Activated CD8-positive, alpha-beta memory T cell treated with anti-CD3 and anti-CD28 coated beads, Interleukin-2, amount 50 U/mL, for 24 hours (primary cell): ENCODE data around the gene KCP.

ENCODE experiments used
- DNase-seq: peaks from one replicate; pipeline ENCODE4 v3.0.0-alpha.2; 2020; ENCODE audit errors: extremely low read depth

KCP gene

GRCh38 chr7:128858380-128859231, 51.9 kb downstream of the KCP start:
- DNase-seq: no peak

DNA sequence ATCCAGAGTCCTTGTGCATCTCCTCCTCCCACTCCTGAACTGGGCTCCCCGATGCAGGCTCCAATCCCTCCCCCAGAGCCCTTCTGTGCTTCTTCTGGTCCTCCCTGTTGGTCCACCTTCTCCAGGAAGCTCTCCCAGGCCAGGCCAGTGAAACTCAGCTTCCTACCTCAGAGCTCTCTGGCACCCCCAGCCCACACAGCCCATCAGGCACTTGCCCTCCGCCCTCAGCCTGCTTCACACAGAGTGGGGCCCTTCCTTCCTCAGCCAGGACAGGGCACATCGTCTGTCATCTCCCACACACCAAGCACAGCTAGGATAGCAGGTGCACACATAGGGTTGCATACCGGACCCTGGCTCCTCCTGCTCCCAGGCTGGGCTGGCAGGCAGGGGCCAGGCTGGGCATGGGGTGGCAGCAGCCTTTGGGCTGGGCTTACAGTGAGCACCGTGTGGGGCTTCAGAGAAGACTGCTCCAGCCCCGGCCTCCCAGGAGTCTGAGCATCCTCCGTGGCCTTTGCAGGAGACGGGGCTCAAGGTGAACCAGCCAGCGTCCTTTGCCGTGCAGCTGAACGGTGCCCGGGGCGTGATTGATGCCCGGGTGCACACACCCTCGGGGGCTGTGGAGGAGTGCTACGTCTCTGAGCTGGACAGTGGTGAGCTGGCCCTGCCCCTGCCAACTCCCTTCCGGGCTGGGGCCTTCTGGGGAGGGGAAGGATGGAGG, 54.3 kb downstream of the KCP start:
- no peak for DNase-seq

GRCh38 chr7:128855559-128855958, 55.0 kb downstream of the KCP start:
- DNase-seq: no peak

GRCh38 chr7:128854396-128854795, 56.1 kb downstream of the KCP start:
- no peak for DNase-seq

- DNase-seq: no peak
Measured at GRCh38 chr7:128853799-128854198, 56.7 kb downstream of the KCP start.

GRCh38 chr7:128852537-128853254, 57.8 kb downstream of the KCP start:
- DNase-seq: no peak

- DNase-seq: no peak
Measured at GRCh38 chr7:128849804-128850490, 60.6 kb downstream of the KCP start.

DNA sequence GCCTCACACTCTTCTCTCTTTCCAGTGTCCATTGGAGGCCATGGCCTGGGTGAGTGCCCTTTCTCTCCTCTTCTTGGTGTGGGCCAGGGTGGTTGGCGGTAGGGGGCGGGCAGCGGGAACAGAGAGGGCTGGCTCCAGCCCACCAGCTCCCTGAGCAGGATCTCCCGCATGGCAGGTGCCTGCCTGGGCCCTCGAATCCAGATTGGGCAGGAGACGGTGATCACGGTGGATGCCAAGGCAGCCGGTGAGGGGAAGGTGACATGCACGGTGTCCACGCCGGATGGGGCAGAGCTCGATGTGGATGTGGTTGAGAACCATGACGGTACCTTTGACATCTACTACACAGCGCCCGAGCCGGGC, 61.4 kb downstream of the KCP start:
- no peak for DNase-seq

DNA sequence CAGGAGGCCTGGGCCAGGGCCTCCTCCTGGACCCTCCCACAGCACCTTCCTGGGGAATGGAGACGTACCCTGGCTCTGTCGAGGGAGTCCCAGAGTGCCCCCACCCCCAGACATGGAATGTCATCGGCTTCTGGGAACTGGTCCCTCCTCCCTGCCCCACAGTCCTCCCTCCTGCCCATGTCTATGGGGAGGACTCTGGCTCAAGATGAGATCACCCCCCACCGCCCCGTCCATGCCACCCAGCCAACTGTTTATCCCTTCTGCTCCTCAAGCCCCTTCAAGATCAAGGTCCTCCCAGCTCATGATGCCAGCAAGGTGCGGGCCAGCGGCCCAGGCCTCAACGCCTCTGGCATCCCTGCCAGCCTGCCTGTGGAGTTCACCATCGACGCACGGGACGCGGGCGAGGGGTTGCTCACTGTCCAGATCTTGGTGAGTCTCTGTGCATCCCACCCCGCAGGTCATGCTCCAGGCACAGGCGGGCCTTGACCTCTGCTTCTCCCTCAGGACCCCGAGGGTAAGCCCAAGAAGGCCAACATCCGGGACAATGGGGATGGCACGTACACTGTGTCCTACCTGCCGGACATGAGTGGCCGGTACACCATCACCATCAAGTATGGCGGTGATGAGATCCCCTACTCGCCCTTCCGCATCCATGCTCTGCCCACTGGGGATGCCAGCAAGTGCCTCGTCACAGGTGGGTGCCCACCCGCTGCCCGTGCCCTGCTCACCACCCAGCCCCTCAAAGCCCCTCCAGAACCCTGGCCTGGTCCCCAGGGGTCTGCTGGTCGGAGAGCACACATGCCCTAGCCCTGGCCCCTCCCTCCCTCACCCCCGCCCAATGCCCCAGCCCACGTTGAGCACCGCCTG, 62.0 kb downstream of the KCP start:
- no peak for DNase-seq

- DNase-seq: no peak
Measured at GRCh38 chr7:128847721-128848211, 62.7 kb downstream of the KCP start.

- DNase-seq: no peak
Measured at GRCh38 chr7:128846781-128847444, 63.6 kb downstream of the KCP start.

DNA sequence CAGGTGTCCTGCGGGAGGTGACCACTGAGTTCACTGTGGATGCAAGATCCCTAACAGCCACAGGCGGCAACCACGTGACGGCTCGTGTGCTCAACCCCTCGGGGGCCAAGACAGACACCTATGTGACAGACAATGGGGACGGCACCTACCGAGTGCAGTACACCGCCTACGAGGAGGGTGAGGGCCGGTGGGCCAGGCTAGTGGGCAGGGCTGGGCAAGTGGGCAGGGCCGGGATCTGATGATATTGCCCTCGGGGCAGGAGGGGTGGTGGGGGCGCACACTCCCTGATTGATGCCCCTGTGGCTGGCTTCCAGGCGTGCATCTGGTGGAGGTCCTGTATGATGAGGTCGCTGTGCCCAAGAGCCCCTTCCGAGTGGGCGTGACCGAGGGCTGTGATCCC, 64.5 kb downstream of the KCP start:
- DNase-seq: no peak

GRCh38 chr7:128845475-128845874, 65.0 kb downstream of the KCP start:
- DNase-seq: no peak

- no peak for DNase-seq
Measured at GRCh38 chr7:128844777-128845311, 65.7 kb downstream of the KCP start.

DNA sequence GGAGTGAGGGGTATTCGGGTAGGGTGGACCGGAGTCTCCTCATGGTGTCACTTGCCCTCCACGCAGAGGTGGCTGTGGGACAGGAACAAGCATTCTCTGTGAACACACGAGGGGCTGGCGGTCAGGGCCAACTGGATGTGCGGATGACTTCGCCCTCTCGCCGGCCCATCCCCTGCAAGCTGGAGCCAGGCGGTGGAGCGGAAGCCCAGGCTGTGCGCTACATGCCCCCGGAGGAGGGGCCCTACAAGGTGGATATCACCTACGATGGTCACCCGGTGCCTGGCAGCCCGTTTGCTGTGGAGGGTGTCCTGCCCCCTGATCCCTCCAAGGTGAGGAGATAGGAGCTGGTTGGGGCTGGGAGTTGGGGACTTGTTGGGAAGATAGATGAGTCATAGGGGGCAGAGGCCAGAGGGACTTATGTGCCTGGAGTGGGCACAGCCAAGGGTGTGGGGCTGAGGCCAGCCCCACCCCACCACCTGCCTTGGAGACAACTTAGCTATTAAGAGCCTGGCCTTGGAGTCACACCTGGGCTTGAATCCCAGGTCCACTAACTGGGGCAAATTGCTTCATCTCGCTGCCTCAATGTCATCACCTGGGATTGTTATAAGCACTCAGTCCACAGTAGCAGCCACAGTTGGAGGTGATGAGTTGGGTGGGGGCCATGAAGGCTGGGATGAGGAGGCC, 66.4 kb downstream of the KCP start:
- no peak for DNase-seq

- DNase-seq: no peak
Measured at GRCh38 chr7:128842674-128843641, 67.6 kb downstream of the KCP start.

GRCh38 chr7:128841921-128842673, 68.4 kb downstream of the KCP start:
- no peak for DNase-seq
